SH-SY5Y (cell line): ENCODE results near the gene TMC7.

Experiments
- GATA2 ChIP-seq: IDR thresholded peaks from 2 replicates; pipeline ENCODE4 v1.6.1; 2011; ENCODE audit warnings: mild to moderate bottlenecking, low read depth, low read length
- GATA3 ChIP-seq: IDR thresholded peaks from 2 replicates; pipeline ENCODE4 v1.6.1; 2011; ENCODE audit warnings: low read depth, mild to moderate bottlenecking, low read length, moderate library complexity

- TF ChIP-seq GATA3 (no peak), GATA2 (no peak)
Observed at GRCh38 chr16:19089410-19089955, 105.7 kb downstream of the TMC7 start.
